Tibial artery (tissue), 4 donors: Measurements from ENCODE around the gene CEBPG.

ENCODE experiments used
- DNase-seq, 2 donors: peaks; one replicate each; pipeline ENCODE4 v3.0.0-alpha.2; 2019
- H3K27ac ChIP-seq, 2 donors: fragments of 200-600 bp; sonication (generic) in 1 of 2; 1 replicate in 1 of 2; 2 replicates in 1 of 2; pipeline ENCODE4 v1.5.1; 2018 to 2019; ENCODE audit warnings: mild to moderate bottlenecking in 1 of 2
- H3K27me3 ChIP-seq, 2 donors: fragments of 200-600 bp; sonication (generic) in 1 of 2; one replicate each; pipeline versions ENCODE4 v1.5.1 to v1.6.0; 2016 to 2019
- H3K36me3 ChIP-seq, 3 donors: fragments of 200-600 bp; sonication (generic) in 2 of 3; one replicate each; pipeline ENCODE4 v1.5.1; 2016 to 2019; ENCODE audit warnings: mild to moderate bottlenecking in 2 of 3
- H3K4me1 ChIP-seq, 4 donors: fragments of 200-600 bp; sonication (generic) in 2 of 4; 1 replicate in 3 of 4; 2 replicates in 1 of 4; pipeline ENCODE4 v1.5.1; 2016 to 2019
- H3K4me3 ChIP-seq, 2 donors: fragments of 200-600 bp; sonication (generic) in 1 of 2; 1 replicate in 1 of 2; 2 replicates in 1 of 2; pipeline ENCODE4 v1.5.1; 2018 to 2019; ENCODE audit warnings: mild to moderate bottlenecking in 2 of 2
- H3K9me3 ChIP-seq, 3 donors: fragments of 200-600 bp; sonication (generic) in 1 of 3; one replicate each; pipeline ENCODE4 v1.5.1; 2016 to 2019
- intact Hi-C: fragments of 100-400 bp; cut with DNase I; formaldehyde crosslinking; loops from one replicate; pipeline ENCODE4 v1.15.0; 2023; ENCODE audit warnings: low total_unique reads
- TF ChIP-seq, protein P1 (sequence below), 2 experiments: fragments of 200-600 bp in 1 of 2; fragments of 450-650 bp in 1 of 2; IDR thresholded peaks; one replicate each; pipeline ENCODE4 v1.5.1; 2017 to 2019; ENCODE audit warnings: antibody characterized with exemption in 2 of 2, mild to moderate bottlenecking in 1 of 2, moderate library complexity in 1 of 2

CEBPG gene

DNA sequence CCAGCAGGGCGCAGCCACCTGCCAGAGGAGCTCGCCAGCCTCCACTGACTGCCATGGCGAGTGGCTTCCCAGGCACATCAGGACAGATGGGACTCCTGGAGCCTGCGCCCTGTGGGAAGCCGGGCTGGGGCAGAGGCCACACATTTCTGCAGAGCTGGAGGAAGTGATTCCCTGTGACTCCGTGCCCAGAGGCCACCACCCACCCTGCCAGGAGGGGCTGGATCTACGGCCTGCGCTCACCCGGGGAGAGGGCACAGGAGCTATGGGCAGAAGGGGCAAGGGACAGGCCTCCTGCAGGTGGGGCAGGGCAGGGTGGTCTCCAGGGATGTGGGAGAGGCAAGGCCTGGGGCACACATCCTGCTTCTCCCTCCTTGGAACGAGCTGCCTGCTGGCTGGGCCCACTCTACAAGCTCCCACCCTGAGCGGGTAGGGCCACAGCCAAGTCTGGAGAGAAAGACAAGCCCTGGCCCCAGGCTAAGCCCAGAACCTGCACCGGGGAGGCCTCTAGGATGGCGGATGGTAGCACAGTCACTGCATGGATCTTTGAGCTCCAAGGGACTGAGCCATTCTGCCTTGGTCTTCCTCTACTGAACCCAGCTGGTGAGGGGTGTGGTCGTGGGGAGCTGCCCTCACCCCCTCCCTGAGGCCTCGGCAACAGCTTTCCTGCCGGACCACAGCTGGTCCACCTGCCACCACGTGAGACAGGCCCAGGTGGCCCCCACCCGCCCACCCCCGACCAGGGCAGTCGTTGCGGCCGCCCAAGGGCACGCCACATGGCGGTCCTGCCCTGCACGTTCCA lies 40.6 kb downstream of the CEBPG start:
- no peak overlapping the region for H3K27ac ChIP-seq
- no peaks in the 10 kb centered on the region for H3K27me3 ChIP-seq
- peaks cover 10 to 24% (median 18%) of the 10 kb centered on the region in 3 donors for H3K36me3 ChIP-seq
- H3K4me1 ChIP-seq = peaks cover 0 to 9% (median 8%) of the 10 kb centered on the region in 4 donors
- no peaks in the 10 kb centered on the region for H3K9me3 ChIP-seq
- DNase-seq = no peak
- TF ChIP-seq, protein P1, sequence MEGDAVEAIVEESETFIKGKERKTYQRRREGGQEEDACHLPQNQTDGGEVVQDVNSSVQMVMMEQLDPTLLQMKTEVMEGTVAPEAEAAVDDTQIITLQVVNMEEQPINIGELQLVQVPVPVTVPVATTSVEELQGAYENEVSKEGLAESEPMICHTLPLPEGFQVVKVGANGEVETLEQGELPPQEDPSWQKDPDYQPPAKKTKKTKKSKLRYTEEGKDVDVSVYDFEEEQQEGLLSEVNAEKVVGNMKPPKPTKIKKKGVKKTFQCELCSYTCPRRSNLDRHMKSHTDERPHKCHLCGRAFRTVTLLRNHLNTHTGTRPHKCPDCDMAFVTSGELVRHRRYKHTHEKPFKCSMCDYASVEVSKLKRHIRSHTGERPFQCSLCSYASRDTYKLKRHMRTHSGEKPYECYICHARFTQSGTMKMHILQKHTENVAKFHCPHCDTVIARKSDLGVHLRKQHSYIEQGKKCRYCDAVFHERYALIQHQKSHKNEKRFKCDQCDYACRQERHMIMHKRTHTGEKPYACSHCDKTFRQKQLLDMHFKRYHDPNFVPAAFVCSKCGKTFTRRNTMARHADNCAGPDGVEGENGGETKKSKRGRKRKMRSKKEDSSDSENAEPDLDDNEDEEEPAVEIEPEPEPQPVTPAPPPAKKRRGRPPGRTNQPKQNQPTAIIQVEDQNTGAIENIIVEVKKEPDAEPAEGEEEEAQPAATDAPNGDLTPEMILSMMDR (IDR thresholded peaks at IDR 0.05) = no peak
- intact Hi-C loops = no loop called here
- H3K4me3 ChIP-seq = no peak overlapping the region

DNA sequence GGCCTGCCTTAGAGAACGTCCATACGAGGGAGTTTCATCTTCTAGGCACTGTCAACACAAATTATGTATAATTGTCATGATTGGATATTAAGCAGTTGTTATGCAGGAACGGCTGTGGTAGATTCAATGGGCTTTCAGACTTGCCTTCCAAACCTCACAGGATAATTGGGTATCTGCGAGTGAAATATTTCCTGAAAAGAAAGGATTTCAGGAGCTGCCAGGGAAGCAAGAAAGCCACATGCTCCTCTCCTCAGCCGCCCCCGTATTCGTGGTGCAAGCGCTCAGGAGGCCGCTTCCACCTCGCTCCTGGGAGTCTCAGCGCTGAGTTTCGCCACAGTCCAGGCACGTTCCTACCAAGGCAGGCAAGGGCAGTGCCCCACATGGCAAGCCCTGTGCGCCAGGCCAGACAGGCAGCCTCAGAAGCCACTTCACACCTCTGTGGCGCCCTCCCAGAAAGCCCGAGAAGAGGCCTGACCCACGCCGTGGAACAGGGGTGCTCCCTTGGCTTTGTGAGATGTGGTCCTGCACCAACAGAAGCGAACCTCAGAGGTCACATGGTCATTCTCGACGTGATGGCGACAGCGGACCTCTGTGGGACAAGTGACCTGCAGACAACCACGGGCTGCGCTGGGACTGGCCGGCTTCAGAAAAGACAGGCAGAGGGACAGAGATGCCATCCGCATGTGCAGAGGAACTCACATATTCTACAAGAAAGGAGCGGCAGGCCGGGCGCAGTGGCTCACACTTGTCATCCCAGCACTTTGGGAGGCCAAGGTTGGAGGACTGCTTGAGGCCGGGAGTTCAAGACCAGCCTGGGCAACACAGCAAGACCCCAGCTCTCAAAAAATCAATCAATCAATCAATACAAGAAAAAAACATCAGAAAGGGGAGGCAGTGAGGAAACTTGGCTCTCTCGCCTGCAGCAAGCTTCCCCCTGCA lies 41.4 kb downstream of the CEBPG start:
- intact Hi-C loops = no loop called here
- Histone ChIP-seq H3K4me3 (no peak overlapping the region), H3K4me1 (peaks cover 0 to 9% (median 8%) of the 10 kb centered on the region in 4 donors), H3K27ac (no peak overlapping the region), H3K36me3 (peaks cover 10 to 23% (median 15%) of the 10 kb centered on the region in 3 donors), H3K9me3 (no peaks in the 10 kb centered on the region), H3K27me3 (no peaks in the 10 kb centered on the region)
- no peak for DNase-seq
- TF ChIP-seq, protein P1 (IDR thresholded peaks at IDR 0.05) = no peak

DNA sequence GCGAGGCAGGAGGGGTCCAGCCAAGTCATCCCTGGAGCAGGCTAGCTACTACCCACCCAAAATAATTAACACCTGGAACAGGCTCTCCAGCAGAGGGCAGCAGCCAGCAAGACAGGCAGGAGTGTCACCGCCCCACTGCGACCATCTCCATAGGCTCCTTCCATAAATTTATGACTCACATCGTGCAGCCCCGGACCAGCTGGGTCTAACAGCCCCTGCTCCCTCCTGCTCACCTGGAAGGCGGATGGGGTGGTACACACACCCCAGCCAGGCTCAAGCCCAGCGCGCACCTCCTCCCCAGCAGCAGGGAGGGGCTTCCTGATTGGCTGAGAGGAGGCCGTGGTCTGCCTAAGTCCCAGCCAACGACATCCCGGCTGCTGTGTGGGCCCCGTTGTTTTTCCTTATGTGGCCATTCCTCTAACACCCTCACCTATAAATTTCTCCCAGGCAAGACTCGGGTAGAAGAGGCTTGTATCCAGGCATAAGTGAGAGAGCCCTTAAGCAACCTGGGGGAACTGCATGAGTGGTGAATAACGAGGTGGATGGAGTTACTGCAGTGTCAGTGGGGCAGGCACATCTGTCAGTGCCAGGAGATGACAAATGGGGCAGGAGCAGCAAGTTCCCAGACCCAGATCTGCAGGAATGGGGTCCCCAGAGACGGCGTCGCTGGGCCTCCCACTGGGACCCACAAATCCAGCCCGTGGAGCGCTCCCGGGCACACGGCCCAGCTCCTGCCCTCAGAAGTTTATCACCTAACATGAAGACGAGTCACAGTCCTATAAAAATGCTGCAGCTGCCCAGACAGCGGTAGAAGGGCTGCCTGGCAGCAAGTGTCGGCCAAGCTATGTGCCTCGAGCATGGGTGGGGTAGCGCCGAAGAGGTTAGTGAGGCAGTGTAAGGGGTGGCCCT lies 43.1 kb downstream of the CEBPG start:
- peaks cover 0 to 9% (median 8%) of the 10 kb centered on the region in 4 donors for H3K4me1 ChIP-seq
- no peak overlapping the region for H3K27ac ChIP-seq
- DNase-seq = no peak
- TF ChIP-seq, protein P1 (IDR thresholded peaks at IDR 0.05) = peak; percentile 34 to 40
- peaks cover 0 to 7% (median under 1%) of the 10 kb centered on the region in 3 donors for H3K36me3 ChIP-seq
- no peaks in the 10 kb centered on the region for H3K27me3 ChIP-seq
- peak overlapping the region in 1 of 2 donors; percentile 25 for H3K4me3 ChIP-seq
- intact Hi-C loops = no loop called here
- H3K9me3 ChIP-seq = no peaks in the 10 kb centered on the region

DNA sequence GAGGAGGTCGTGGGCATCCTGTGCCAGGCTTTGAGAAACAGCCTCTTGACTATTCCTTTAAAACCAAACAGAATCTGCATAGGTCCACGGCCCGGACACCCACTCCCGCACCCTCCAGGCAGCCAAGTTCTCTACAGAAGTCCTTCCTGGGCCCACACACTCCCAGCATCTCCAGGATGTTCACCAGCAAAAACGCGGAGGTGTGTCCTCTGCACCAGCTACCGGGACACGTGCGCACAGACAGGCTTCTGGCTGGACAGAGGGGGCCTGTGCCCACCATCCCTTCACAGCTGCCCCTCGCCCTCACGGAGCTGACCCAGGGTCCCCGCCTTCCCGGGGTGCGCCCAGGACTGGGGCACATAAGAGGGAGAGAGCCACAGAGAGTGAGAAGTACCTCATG lies 44.2 kb downstream of the CEBPG start:
- no peak overlapping the region for H3K27ac ChIP-seq
- no peak overlapping the region for H3K4me3 ChIP-seq
- H3K27me3 ChIP-seq = no peaks in the 10 kb centered on the region
- no peaks in the 10 kb centered on the region for H3K36me3 ChIP-seq
- H3K9me3 ChIP-seq = no peaks in the 10 kb centered on the region
- no peak for DNase-seq
- peaks cover 0 to 9% (median 8%) of the 10 kb centered on the region in 4 donors for H3K4me1 ChIP-seq
- intact Hi-C loops = no loop called here
- TF ChIP-seq, protein P1 (IDR thresholded peaks at IDR 0.05) = no peak

DNA sequence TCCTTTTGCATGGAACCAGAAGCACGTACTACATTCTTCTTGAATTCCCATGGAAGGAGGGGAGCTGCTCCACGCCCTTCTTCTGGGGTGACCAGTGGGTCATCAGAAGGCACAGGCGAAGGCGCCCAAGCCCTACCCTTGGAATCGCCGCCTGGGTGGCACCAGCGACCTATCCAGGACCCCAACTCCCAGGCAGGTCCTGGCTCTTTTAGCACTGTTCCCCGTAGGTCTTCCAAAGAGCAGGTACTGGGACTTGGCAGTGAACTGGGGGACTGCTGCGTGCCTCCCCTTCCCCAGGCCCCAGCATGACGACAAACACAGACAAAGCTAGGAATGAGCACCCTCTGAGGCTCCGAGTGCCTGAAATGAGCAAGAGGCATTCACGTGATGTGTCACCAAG lies 45.0 kb downstream of the CEBPG start:
- no peaks in the 10 kb centered on the region for H3K27me3 ChIP-seq
- H3K36me3 ChIP-seq = no peaks in the 10 kb centered on the region
- no peaks in the 10 kb centered on the region for H3K9me3 ChIP-seq
- peaks cover 0 to 9% (median 8%) of the 10 kb centered on the region in 4 donors for H3K4me1 ChIP-seq
- intact Hi-C loops = no loop called here
- DNase-seq = no peak
- TF ChIP-seq, protein P1 (IDR thresholded peaks at IDR 0.05) = no peak
- H3K27ac ChIP-seq = no peak overlapping the region
- H3K4me3 ChIP-seq = no peak overlapping the region
